ENCODE measurements around the gene AURKA.

- TF ChIP-seq CTCF (IDR thresholded peaks at IDR 0.05) (no peak), REST (IDR thresholded peaks at IDR 0.05; ENCODE audit: insufficient read depth in 1 of 2, low read depth in 2 of 2, low read length in 1 of 2) (no peak), POLR2AphosphoS5 (IDR thresholded peaks at IDR 0.05; ENCODE audit: low read depth, low read length) (no peak), SIN3A (IDR thresholded peaks at IDR 0.05; ENCODE audit: borderline replicate concordance, insufficient read depth, low read depth, low read length) (no peak)
These were observed 18.1 kb downstream of the AURKA start for GRCh38 chr20:56373942-56374341.

All from Panc1 (cell line).